GM19193 (cell line): ENCODE measurements around the gene CDH23.

Source experiments
- POLR2A ChIP-seq: IDR thresholded peaks from 4 replicates; pipeline ENCODE4 v1.6.1; 2011; ENCODE audit not compliant: insufficient read depth, insufficient read length; ENCODE audit errors: extremely low read depth

Gene CDH23

DNA sequence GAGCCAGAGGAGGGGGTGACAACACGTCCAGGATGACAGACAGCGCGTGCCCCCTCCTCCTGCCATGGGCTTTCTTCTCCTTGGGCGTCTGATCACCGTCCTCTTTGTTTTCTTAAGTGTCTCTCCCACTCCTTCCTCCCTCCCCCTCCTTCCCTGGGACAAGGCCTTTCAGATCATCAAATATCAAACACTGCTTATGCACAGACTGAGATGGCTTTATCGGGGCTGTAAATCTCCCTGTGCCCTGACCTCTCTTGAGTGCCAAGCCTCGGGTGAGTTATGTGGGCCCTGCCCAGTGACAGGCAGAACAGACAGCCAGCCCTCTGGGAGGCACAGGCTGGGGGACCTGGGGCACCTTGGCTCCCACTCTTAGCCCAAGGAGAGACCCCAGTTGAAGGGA lies 206.4 kb downstream of the CDH23 start:
- no peak for TF ChIP-seq POLR2A

DNA sequence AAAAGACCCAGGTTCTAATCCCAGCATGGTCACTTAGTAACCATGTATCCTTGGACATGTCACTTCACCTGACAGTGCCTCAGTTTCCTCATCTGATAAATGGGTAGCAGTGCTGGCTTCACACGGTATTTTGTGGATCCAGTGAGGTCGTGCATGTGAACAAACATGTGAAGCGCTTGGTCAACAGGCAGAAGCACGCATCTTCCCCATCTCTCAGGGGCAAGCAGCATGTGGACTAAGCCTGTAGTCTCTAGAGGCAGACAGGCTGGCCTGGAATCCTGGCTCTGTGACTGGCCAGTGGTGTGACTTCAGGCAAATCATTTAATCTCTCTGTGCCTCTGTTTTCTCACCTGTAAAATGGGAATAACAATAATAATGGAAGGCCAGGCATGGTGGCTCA lies 207.0 kb downstream of the CDH23 start:
- TF ChIP-seq POLR2A = no peak

DNA sequence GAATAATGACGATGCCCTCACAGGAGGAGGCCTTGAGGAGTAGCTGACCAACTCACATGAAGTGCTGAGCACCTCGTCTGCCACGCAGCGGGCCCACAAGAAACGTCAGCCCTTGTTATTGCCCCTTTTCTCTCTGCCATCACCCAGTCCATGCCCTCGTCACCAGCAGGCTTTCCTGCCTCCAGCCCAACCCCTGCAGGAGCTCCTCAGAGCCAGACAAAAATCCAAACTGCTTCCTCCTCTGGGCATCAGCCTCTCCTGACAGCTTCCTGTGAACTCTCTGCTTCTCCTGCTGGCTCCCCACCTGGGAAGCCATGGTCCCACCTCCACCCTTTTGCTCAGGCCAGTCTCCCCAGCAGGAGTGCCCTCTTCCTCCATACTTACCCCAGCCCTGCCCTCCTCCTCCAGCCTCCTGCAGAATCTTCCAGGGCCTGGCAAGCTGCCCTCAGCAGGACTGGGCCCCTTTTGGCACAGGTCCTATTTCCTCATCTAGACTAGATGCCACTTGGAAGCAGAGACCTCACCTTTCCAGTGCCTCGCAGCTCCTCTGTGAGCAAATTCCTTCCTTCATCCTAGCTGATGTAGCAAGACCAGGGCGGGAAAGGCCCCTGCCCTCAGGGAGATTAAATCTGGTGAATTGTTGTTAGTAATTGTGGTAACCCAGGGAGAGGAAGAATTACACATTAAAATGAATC lies 207.8 kb downstream of the CDH23 start:
- TF ChIP-seq POLR2A = no peak

DNA sequence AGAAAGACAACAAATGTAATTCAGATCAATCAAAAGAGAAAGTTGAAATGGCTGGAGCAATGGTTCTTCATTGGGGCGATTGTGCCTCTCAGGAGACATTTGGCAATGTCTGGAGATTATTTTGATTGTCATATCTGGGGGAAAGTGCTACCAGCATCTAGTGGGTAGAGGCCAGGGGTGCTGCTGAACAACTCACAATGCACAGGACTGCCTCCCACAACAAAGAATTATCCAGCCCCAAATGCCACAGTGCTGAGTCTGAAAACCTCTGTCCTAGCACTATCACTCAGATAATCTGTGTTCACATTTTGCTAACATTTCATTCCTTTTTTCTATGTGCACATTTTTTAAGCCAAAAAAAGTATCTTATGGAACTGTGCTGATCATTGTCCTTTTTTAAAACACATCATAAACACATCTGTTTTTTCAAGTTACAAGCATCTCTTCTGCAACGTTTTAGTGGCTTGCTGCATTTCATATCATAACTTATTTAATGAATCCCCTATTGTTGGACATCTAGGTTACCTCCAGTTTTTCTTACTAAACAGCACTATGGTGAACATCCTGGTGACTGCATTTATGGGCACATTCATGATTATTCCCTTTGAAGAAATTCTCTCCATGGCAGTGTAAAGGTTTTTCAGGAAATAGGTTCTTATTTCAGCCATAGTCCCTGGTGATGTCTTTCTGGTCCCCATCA lies 208.7 kb downstream of the CDH23 start:
- TF ChIP-seq POLR2A = no peak

GRCh38 chr10:71606257-71607081 lies 209.7 kb downstream of the CDH23 start:
- TF ChIP-seq POLR2A = no peak

DNA sequence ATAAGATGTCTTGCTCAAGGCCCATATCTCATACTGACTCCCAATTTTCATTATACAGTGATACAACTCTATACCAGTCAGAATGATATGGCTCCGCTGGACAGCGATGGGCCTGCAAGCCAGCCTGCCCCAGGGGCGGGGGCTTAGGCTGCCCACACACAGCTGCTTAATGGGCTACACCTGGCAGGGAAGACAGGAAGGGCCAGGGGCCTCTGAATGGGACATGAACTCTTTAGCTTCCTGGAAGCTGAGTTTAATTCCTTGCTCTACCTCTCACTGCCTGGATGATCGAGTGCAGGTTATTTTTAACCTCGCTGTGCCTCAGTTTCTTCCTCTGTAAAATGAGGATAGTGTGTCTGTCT lies 210.3 kb downstream of the CDH23 start:
- no peak for TF ChIP-seq POLR2A

- TF ChIP-seq POLR2A = no peak
Observed at GRCh38 chr10:71608819-71609768, 212.4 kb downstream of the CDH23 start.

DNA sequence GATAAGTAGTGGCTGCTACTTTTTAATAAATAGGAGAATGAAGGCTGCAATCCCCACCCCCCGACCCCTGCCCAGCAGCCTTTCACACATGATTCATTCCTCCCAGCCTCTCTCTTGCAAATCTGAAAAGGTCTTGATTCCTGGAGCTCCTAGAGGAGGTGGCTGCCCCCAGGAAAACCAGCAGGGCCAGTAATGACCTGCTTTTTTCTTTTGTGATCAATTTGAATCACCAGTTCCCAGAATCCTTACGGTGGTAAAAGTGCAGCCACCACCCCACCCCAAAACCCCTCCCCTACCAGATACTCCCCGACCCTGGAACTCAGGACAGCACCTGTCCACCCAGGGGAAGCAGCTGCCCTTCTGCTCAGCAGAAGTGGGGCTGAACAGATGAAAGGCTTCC lies 213.9 kb downstream of the CDH23 start:
- TF ChIP-seq POLR2A = no peak

- TF ChIP-seq POLR2A = no peak
Observed at GRCh38 chr10:71611131-71611530, 214.4 kb downstream of the CDH23 start.

DNA sequence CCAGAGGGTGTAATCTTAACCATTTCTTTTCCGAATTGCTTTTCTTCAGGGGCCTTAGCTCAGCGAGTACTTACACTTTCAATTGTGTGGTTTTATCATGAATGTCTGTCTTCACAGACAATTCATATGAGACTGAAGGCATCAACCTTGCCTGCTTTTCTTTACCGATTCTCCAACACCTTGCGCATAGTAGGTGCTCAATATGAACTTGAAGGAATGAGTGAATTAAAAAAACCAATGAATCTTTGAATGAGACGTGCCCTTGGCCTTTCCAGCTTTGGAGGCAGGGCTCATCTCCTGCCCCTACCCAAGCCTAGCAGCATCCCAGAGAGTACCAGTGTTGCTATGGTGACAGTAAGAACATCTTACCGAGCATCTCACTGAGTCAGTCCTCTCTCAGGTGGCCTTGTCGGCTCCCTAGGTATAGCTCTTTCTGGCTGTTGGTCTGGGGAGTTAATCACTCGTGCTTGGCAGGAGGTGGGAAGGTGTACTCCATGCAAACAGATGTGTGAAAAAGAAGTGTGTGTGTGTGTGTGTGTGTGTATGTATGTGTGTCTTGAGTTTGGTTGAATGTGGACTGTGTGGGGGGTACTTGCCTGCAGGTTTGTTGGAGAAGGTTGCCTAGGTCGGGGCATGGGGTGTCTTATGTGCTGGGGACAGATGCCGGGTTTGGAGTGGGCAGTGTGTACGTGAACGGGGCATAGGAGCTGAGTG lies 215.1 kb downstream of the CDH23 start:
- TF ChIP-seq POLR2A = no peak

DNA sequence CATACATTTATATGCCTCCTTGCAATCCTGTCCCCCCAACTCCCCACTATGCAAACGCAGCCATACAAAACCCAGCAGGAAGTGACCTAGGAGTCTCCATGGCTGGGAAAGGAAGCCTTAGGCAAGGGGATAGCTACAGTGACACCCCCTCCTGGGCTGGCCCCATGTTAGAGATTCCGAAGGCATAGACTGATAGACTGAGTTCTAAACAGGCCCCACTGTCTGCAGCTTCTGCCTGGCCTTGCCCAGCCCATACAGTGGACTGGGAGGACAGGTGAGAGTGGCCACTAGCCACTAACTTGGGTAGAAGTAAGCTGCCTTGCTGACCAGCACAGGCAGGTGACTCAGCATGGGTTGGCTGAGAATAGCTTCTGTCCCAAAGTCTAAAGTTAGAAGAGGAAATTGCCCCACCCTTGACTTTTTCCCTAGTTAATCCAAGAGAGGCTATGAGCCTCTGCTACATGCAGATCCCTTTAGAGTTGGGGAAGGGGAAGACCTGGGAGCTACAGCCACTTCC lies 216.6 kb downstream of the CDH23 start:
- no peak for TF ChIP-seq POLR2A

- no peak for TF ChIP-seq POLR2A
Observed at GRCh38 chr10:71613877-71614276, 217.2 kb downstream of the CDH23 start.

DNA sequence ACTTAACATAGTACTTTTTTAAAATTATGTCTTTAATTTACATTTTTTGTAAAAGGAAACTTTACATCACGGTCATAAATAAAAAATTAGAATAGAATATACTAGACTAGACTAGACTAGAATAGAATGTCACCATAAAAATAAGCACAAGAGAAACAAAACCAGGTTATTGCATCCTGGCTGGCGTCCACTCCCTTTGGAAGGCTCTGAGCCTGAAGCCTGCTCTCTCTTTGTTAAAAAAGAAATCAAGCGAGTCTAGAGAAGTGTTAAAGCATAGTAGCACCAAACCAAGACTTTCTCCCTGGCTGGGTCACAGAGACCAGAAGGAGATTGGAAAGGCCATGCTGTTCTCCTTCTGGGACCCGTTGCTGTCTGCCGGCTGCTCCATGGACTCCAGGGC lies 218.2 kb downstream of the CDH23 start:
- TF ChIP-seq POLR2A = no peak
